Measurements from ENCODE around the gene PAH. TPM values are rescaled to one million over a fixed set of nuclear protein-coding genes. Genes with fewer than 3 reads are reported as not detected.

The PAH gene
- total and polyA plus RNA-seq, 2 of the 4 experiments (the other 2 are of a cell fraction) = not detected

DNA sequence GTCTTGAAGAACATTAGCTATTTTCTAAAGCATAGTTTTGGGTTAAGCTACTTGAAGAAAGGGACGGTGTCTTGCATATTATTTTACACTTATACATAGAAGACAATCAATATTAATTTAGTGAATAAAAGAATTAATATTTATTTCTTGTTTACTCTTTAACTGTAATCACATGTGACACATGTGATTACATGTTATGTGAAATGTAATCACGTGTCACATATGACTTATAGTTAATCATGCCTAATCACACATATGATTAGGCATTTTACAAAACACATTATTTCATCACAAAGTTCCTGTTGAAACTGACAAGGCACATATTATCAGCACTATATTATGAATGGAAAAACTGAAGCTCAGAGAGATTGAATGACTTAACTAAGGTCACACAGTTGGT is 4.8 kb downstream of the PAH start:
- Histone ChIP-seq H2BK120ac (ENCODE audit: low read depth, low read length) (no peak overlapping the region), H3K27ac (ENCODE audit: insufficient read depth, low read length) (no peak overlapping the region), H3K9me3 (ENCODE audit: control insufficient read depth, insufficient read depth, low read length) (peaks cover 7% of the 10 kb centered on the region), H3K4me1 (ENCODE audit: control insufficient read depth, insufficient read depth, low read length) (no peaks in the 10 kb centered on the region), H3K4me3 (ENCODE audit: insufficient read depth, low read depth, low read length) (no peak overlapping the region), H2BK5ac (ENCODE audit: low read depth, low read length, poor library complexity, severe bottlenecking) (no peak overlapping the region), H2AK5ac (ENCODE audit: low read depth, low read length) (no peak overlapping the region), H3K4ac (ENCODE audit: low read depth, low read length) (no peak overlapping the region), H4K8ac (ENCODE audit: low read depth in 2 of 2, low read length in 2 of 2) (no peak overlapping the region), H3K23ac (ENCODE audit: low read depth, low read length) (no peak overlapping the region), H4K20me1 (ENCODE audit: insufficient read depth, low read length) (no peaks in the 10 kb centered on the region), H3K9ac (ENCODE audit: low read depth, low read length) (no peak overlapping the region), H4K91ac (ENCODE audit: insufficient read depth, low read depth, low read length) (no peak overlapping the region), H2BK20ac (ENCODE audit: low read depth, low read length) (no peak overlapping the region), H4K5ac (ENCODE audit: low read depth, low read length) (no peak overlapping the region), H2AK9ac (replicated peaks; ENCODE audit: low read depth, low read length, poor library complexity) (no peak overlapping the region), H3K14ac (replicated peaks; ENCODE audit: low read depth, low read length) (no peak overlapping the region), H3K18ac (ENCODE audit: low read depth, low read length) (no peak overlapping the region), H3K56ac (ENCODE audit: extremely low read depth, insufficient read depth, low read length) (no peak overlapping the region), H3K36me3 (ENCODE audit: control insufficient read depth, insufficient read depth, low read length) (no peaks in the 10 kb centered on the region), H3K9me1 (ENCODE audit: insufficient read depth, low read length) (no peaks in the 10 kb centered on the region), H3K79me1 (ENCODE audit: low read depth in 1 of 2, low read length in 2 of 2) (no peaks in the 10 kb centered on the region), H2AFZ (replicated peaks; ENCODE audit: low read length, poor library complexity) (no peak overlapping the region), H2BK15ac (ENCODE audit: low read depth, low read length) (no peak overlapping the region), H3K4me2 (ENCODE audit: low read depth, low read length) (no peak overlapping the region), H3K27me3 (ENCODE audit: control insufficient read depth, insufficient read depth, low read length) (no peaks in the 10 kb centered on the region)
- no CpG with 5 or more reads among the region's 2 CpGs for WGBS, 2 experiments (ENCODE audit: extremely low coverage in 2 of 2, insufficient read length in 1 of 2)
- BruUV-seq (replicated peaks) = no TSS peak
- ChIA-PET CTCF (no interaction called here), POLR2A (ENCODE audit: unreplicated experiment) (no interaction called here)
- intact Hi-C loops (cut with micrococcal nuclease) = no loop called here
- DNase-seq (no peak), ATAC-seq (ENCODE audit: low read depth) (no peak)
- dilution Hi-C loops (cut with HindIII; ENCODE audit: low sequenced_read_pairs, unreplicated experiment) = no loop called here
- TF ChIP-seq RAD21 (IDR thresholded peaks at IDR 0.05; ENCODE audit: low read length) = no peak
- TF ChIP-seq, protein P1, sequence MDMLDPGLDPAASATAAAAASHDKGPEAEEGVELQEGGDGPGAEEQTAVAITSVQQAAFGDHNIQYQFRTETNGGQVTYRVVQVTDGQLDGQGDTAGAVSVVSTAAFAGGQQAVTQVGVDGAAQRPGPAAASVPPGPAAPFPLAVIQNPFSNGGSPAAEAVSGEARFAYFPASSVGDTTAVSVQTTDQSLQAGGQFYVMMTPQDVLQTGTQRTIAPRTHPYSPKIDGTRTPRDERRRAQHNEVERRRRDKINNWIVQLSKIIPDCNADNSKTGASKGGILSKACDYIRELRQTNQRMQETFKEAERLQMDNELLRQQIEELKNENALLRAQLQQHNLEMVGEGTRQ (IDR thresholded peaks at IDR 0.05; ENCODE audit: low read depth, low read length) = no peak; the same call in 1 of the 2 replicates
- no peak for TF ChIP-seq MAFK (IDR thresholded peaks at IDR 0.05; ENCODE audit: low read depth, low read length)
- no peak for TF ChIP-seq RCOR1 (IDR thresholded peaks at IDR 0.05; ENCODE audit: insufficient replicate concordance, low read length)
- no peak for TF ChIP-seq NFE2L2 (IDR thresholded peaks at IDR 0.05; ENCODE audit: low read depth, low read length)
- TF ChIP-seq MXI1 (IDR thresholded peaks at IDR 0.05; ENCODE audit: borderline replicate concordance, low read depth, low read length) = no peak
- no peak for TF ChIP-seq FOS (IDR thresholded peaks at IDR 0.05; ENCODE audit: low read depth, low read length)
- no peak for TF ChIP-seq SMC3 (IDR thresholded peaks at IDR 0.05; ENCODE audit: low read depth, low read length)
- no peak for TF ChIP-seq CHD1 (IDR thresholded peaks at IDR 0.05; ENCODE audit: low read depth, low read length)
- in situ Hi-C loops (cut with MboI; ENCODE audit: low sequenced_read_pairs) = no loop called here

All from IMR-90 (cell line).